ENCODE data around the gene EPB41. TPM values are rescaled to one million over a fixed set of nuclear protein-coding genes. Genes with fewer than 3 reads are reported as not detected.
"Not testable (repeated sequence)": the region's sequence is repeated elsewhere in the genome, so short reads cannot be mapped to it uniquely, and the experiment has no call there.

EPB41 gene
- total RNA-seq, 1 experiment from 2014 or later = 41.7 TPM

- RAD21 ChIA-PET (ENCODE audit: low non-redundant PET in 1 of 2, low total read pairs in 2 of 2, uncharacterized antibody in 2 of 2, unreplicated experiment in 2 of 2); POLR2A ChIA-PET: not testable (repeated sequence)
Measured at GRCh38 chr1:28943581-28943980, 29.2 kb downstream of the EPB41 start.

DNA sequence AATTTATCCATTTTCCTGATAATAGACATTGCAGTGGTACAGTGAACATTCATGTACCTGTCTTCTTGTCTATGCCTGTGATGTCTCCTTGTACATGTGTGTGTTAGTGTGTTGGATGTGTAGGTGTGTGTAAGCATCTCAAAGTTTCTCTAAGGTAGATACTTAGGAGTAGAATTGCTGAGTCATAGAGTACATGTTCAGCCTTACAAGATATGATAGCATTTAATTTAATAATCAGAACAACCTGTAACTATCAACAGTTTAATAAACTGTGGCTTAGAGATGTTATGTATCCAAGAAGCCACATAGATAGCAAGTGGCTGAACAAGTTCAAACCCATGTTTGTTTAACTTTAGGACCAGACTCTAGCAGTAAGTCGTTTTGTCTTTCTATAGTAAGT is 35.6 kb downstream of the EPB41 start:
- no TSS peak for BruUV-seq (replicated peaks)
- ATAC-seq = no peak
- Histone ChIP-seq H3K4me3 (replicated peaks in 1 of 2; ENCODE audit: low read depth in 1 of 2, low read length in 2 of 2) (no peak overlapping the region), H3K27me3 (ENCODE audit: insufficient read depth, low read length) (no peaks in the 10 kb centered on the region), H3K9me3 (ENCODE audit: control insufficient read depth in 1 of 2, insufficient read depth in 1 of 2, low read depth in 1 of 2, low read length in 2 of 2) (no peaks in the 10 kb centered on the region), H3K4me2 (ENCODE audit: low read length) (no peak overlapping the region), H3K9me2 (ENCODE audit: insufficient read depth) (no peaks in the 10 kb centered on the region), H3K36me3 (ENCODE audit: control insufficient read depth in 1 of 2, insufficient read depth in 2 of 2, low read length in 2 of 2) (no peaks in the 10 kb centered on the region), H3K4me1 (ENCODE audit: control insufficient read depth in 1 of 2, insufficient read depth in 2 of 2, low read length in 2 of 2) (no peaks in the 10 kb centered on the region), H3K9ac (ENCODE audit: low read length) (no peak overlapping the region), H3K27ac (ENCODE audit: low read depth, low read length) (no peak overlapping the region), H2AFZ (ENCODE audit: low read depth, low read length, poor library complexity, severe bottlenecking) (no peak overlapping the region), H3K79me2 (ENCODE audit: insufficient read depth, low read length) (peaks cover 4% of the 10 kb centered on the region; the same call in 1 of the 2 replicates), H4K20me1 (ENCODE audit: insufficient read depth) (no peaks in the 10 kb centered on the region)
- TF ChIP-seq, protein P1, sequence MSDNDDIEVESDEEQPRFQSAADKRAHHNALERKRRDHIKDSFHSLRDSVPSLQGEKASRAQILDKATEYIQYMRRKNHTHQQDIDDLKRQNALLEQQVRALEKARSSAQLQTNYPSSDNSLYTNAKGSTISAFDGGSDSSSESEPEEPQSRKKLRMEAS (IDR thresholded peaks at IDR 0.05) = no peak
- TF ChIP-seq ZNF274 (IDR thresholded peaks at IDR 0.05; ENCODE audit: low read depth, low read length) (no peak), RAD21 (IDR thresholded peaks at IDR 0.05; ENCODE audit: low read depth) (no peak), EZH2phosphoT487 (IDR thresholded peaks at IDR 0.05; ENCODE audit: borderline replicate concordance) (no peak), ZFX (IDR thresholded peaks at IDR 0.05) (no peak), CBX3 (IDR thresholded peaks at IDR 0.05; ENCODE audit: low read depth) (no peak), EZH2 (IDR thresholded peaks at IDR 0.05) (no peak), SIN3A (IDR thresholded peaks at IDR 0.05; ENCODE audit: low read depth) (no peak), TCF7L2 (IDR thresholded peaks at IDR 0.05; ENCODE audit: borderline replicate concordance, extremely low read depth, insufficient read depth, insufficient read length) (no peak), CEBPB (IDR thresholded peaks at IDR 0.05; ENCODE audit: low read depth) (no peak)
- TF ChIP-seq, protein P2, sequence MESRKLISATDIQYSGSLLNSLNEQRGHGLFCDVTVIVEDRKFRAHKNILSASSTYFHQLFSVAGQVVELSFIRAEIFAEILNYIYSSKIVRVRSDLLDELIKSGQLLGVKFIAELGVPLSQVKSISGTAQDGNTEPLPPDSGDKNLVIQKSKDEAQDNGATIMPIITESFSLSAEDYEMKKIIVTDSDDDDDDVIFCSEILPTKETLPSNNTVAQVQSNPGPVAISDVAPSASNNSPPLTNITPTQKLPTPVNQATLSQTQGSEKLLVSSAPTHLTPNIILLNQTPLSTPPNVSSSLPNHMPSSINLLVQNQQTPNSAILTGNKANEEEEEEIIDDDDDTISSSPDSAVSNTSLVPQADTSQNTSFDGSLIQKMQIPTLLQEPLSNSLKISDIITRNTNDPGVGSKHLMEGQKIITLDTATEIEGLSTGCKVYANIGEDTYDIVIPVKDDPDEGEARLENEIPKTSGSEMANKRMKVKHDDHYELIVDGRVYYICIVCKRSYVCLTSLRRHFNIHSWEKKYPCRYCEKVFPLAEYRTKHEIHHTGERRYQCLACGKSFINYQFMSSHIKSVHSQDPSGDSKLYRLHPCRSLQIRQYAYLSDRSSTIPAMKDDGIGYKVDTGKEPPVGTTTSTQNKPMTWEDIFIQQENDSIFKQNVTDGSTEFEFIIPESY (IDR thresholded peaks at IDR 0.05; ENCODE audit: extremely low read depth, insufficient replicate concordance, low read length) = no peak
- TF ChIP-seq, protein P3, sequence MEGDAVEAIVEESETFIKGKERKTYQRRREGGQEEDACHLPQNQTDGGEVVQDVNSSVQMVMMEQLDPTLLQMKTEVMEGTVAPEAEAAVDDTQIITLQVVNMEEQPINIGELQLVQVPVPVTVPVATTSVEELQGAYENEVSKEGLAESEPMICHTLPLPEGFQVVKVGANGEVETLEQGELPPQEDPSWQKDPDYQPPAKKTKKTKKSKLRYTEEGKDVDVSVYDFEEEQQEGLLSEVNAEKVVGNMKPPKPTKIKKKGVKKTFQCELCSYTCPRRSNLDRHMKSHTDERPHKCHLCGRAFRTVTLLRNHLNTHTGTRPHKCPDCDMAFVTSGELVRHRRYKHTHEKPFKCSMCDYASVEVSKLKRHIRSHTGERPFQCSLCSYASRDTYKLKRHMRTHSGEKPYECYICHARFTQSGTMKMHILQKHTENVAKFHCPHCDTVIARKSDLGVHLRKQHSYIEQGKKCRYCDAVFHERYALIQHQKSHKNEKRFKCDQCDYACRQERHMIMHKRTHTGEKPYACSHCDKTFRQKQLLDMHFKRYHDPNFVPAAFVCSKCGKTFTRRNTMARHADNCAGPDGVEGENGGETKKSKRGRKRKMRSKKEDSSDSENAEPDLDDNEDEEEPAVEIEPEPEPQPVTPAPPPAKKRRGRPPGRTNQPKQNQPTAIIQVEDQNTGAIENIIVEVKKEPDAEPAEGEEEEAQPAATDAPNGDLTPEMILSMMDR (IDR thresholded peaks at IDR 0.05 in 2 of 3, conservative IDR thresholded peaks at IDR 0.05 in 1 of 3; ENCODE audit: borderline replicate concordance in 1 of 3, insufficient read depth in 1 of 3, low read depth in 2 of 3, low read length in 2 of 3) = no peak
- intact Hi-C loops (cut with micrococcal nuclease) = no loop called here
- no peak for DNase-seq (ENCODE audit: low read depth, low spot score)
- RAD21 ChIA-PET (ENCODE audit: low non-redundant PET in 1 of 2, low total read pairs in 2 of 2, uncharacterized antibody in 2 of 2, unreplicated experiment in 2 of 2) = no interaction called here
- POLR2A ChIA-PET = no interaction called here
- CTCF ChIA-PET = no interaction called here

More at GRCh38 chr1:28943581-28943980, 29.2 kb downstream of the EPB41 start:
- H3K4me3 ChIP-seq (replicated peaks in 1 of 2; ENCODE audit: low read depth in 1 of 2, low read length in 2 of 2); intact Hi-C loops (cut with micrococcal nuclease); H3K27me3 ChIP-seq (ENCODE audit: insufficient read depth, low read length); H3K36me3 ChIP-seq (ENCODE audit: control insufficient read depth in 1 of 2, insufficient read depth in 2 of 2, low read length in 2 of 2); H4K20me1 ChIP-seq (ENCODE audit: insufficient read depth); DNase-seq (ENCODE audit: low read depth, low spot score); H2AFZ ChIP-seq (ENCODE audit: low read depth, low read length, poor library complexity, severe bottlenecking); H3K4me2 ChIP-seq (ENCODE audit: low read length); BruUV-seq (replicated peaks); H3K4me1 ChIP-seq (ENCODE audit: control insufficient read depth in 1 of 2, insufficient read depth in 2 of 2, low read length in 2 of 2); H3K9ac ChIP-seq (ENCODE audit: low read length); H3K9me3 ChIP-seq (ENCODE audit: control insufficient read depth in 1 of 2, insufficient read depth in 1 of 2, low read depth in 1 of 2, low read length in 2 of 2); H3K79me2 ChIP-seq (ENCODE audit: insufficient read depth, low read length); H3K9me2 ChIP-seq (ENCODE audit: insufficient read depth); H3K27ac ChIP-seq (ENCODE audit: low read depth, low read length); CTCF ChIA-PET; ATAC-seq: not testable (repeated sequence)
